ENCODE results near the gene FGR. TPM values are rescaled to one million over a fixed set of nuclear protein-coding genes. Genes with fewer than 3 reads are reported as not detected.

The FGR gene
- total and polyA plus RNA-seq, 2 of the 13 experiments (the other 11 are each of a cell fraction or from before 2014, with no cell fraction given), result not detected

GRCh38 chr1:27669876-27670275, 34.9 kb upstream of the FGR start:
- Histone ChIP-seq H3K9me3 (ENCODE audit: low read length) (no peaks in the 10 kb centered on the region), H2AFZ (ENCODE audit: low read length) (no peak overlapping the region), H3K27me3 (ENCODE audit: control insufficient read depth in 1 of 2, insufficient read depth in 2 of 2, low read length in 2 of 2) (no peaks in the 10 kb centered on the region), H3K4me3 (replicated peaks in 1 of 3; ENCODE audit: insufficient read depth in 1 of 3, low read depth in 2 of 3, low read length in 3 of 3) (no peak overlapping the region), H4K20me1 (ENCODE audit: insufficient read depth, low read length) (no peaks in the 10 kb centered on the region), H3K4me2 (ENCODE audit: low read depth, low read length) (peak overlapping the region; percentile 99; the same call in 1 of the 2 replicates), H3K4me1 (ENCODE audit: insufficient read depth, low read length) (peaks cover 40% of the 10 kb centered on the region), H3K27ac (ENCODE audit: extremely low read length, insufficient read depth, low read length) (no peak overlapping the region), H3K36me3 (replicated peaks in 1 of 2; ENCODE audit: control insufficient read depth in 1 of 2, insufficient read depth in 2 of 2, low read length in 2 of 2) (no peaks in the 10 kb centered on the region), H3K79me2 (ENCODE audit: insufficient read depth, low read length) (no peaks in the 10 kb centered on the region), H3K9ac (ENCODE audit: insufficient read depth, low read depth, low read length) (no peak overlapping the region)
- FAIRE-seq (no peak), ATAC-seq (no peak), DNase-seq (ENCODE audit: low spot score) (no peak)
- 90% methylated on average over 3 of the region's 4 CpGs for WGBS (ENCODE audit: low lambda C conversion rate)
- BruUV-seq (replicated peaks), result no TSS peak
- ChIA-PET CTCF (ENCODE audit: low intra/inter-chr PET ratio, low total read pairs) (interaction anchor here (1.7 kb wide), 1 partner anchor 50 kb away, joined by 7 read pairs; no protein-coding TSS in a partner anchor), POLR2A (interaction anchor here (0.6 to 1.0 kb wide), 4 partner anchors 9 to 103 kb away, joined by 3 to 8 read pairs (median 4); partner anchors contain the start of gene STX12)
- in situ Hi-C loops (cut with HindIII; ENCODE audit: extremely low pct_ligation_motif_present, low pct_unique_long_range_greater_than_20kb), result loop anchor here (5.0 kb wide), 1 partner anchor 52 kb away; no protein-coding TSS in a partner anchor
- intact Hi-C loops (cut with micrococcal nuclease; ENCODE audit: unreplicated experiment), result loop anchor here (5.0 to 10.0 kb wide), 3 partner anchors 102 to 275 kb away; partner anchors contain the start of genes GPR3, PPP1R8 and STX12
- TF ChIP-seq DZIP1 (CRISPR knock-in tag; IDR thresholded peaks at IDR 0.05), result no peak
- no peak for TF ChIP-seq BHLHE40 (IDR thresholded peaks at IDR 0.05; ENCODE audit: low read length)
- no peak for TF ChIP-seq SKI (IDR thresholded peaks at IDR 0.05; ENCODE audit: partially characterized antibody)
- no peak for TF ChIP-seq ZNF589 (CRISPR knock-in tag; conservative IDR thresholded peaks at IDR 0.05)
- TF ChIP-seq ERF (CRISPR knock-in tag; IDR thresholded peaks at IDR 0.05), result no peak
- TF ChIP-seq U2AF2 (IDR thresholded peaks at IDR 0.05; ENCODE audit: low read depth, low read length), result no peak
- no peak for TF ChIP-seq ZNF207 (IDR thresholded peaks at IDR 0.05; ENCODE audit: borderline replicate concordance)
- TF ChIP-seq, protein P1, sequence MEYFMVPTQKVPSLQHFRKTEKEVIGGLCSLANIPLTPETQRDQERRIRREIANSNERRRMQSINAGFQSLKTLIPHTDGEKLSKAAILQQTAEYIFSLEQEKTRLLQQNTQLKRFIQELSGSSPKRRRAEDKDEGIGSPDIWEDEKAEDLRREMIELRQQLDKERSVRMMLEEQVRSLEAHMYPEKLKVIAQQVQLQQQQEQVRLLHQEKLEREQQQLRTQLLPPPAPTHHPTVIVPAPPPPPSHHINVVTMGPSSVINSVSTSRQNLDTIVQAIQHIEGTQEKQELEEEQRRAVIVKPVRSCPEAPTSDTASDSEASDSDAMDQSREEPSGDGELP (IDR thresholded peaks at IDR 0.05; ENCODE audit: borderline replicate concordance, low read depth), result no peak
- TF ChIP-seq, protein P2, sequence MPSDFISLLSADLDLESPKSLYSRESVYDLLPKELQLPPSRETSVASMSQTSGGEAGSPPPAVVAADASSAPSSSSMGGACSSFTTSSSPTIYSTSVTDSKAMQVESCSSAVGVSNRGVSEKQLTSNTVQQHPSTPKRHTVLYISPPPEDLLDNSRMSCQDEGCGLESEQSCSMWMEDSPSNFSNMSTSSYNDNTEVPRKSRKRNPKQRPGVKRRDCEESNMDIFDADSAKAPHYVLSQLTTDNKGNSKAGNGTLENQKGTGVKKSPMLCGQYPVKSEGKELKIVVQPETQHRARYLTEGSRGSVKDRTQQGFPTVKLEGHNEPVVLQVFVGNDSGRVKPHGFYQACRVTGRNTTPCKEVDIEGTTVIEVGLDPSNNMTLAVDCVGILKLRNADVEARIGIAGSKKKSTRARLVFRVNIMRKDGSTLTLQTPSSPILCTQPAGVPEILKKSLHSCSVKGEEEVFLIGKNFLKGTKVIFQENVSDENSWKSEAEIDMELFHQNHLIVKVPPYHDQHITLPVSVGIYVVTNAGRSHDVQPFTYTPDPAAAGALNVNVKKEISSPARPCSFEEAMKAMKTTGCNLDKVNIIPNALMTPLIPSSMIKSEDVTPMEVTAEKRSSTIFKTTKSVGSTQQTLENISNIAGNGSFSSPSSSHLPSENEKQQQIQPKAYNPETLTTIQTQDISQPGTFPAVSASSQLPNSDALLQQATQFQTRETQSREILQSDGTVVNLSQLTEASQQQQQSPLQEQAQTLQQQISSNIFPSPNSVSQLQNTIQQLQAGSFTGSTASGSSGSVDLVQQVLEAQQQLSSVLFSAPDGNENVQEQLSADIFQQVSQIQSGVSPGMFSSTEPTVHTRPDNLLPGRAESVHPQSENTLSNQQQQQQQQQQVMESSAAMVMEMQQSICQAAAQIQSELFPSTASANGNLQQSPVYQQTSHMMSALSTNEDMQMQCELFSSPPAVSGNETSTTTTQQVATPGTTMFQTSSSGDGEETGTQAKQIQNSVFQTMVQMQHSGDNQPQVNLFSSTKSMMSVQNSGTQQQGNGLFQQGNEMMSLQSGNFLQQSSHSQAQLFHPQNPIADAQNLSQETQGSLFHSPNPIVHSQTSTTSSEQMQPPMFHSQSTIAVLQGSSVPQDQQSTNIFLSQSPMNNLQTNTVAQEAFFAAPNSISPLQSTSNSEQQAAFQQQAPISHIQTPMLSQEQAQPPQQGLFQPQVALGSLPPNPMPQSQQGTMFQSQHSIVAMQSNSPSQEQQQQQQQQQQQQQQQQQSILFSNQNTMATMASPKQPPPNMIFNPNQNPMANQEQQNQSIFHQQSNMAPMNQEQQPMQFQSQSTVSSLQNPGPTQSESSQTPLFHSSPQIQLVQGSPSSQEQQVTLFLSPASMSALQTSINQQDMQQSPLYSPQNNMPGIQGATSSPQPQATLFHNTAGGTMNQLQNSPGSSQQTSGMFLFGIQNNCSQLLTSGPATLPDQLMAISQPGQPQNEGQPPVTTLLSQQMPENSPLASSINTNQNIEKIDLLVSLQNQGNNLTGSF (CRISPR knock-in tag; IDR thresholded peaks at IDR 0.05), result no peak
- TF ChIP-seq, protein P3, sequence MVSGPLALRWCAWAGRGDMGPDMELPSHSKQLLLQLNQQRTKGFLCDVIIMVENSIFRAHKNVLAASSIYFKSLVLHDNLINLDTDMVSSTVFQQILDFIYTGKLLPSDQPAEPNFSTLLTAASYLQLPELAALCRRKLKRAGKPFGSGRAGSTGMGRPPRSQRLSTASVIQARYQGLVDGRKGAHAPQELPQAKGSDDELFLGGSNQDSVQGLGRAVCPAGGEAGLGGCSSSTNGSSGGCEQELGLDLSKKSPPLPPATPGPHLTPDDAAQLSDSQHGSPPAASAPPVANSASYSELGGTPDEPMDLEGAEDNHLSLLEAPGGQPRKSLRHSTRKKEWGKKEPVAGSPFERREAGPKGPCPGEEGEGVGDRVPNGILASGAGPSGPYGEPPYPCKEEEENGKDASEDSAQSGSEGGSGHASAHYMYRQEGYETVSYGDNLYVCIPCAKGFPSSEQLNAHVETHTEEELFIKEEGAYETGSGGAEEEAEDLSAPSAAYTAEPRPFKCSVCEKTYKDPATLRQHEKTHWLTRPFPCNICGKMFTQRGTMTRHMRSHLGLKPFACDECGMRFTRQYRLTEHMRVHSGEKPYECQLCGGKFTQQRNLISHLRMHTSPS (CRISPR knock-in tag; IDR thresholded peaks at IDR 0.05; ENCODE audit: low read depth), result no peak
- TF ChIP-seq KDM1A (CRISPR knock-in tag; IDR thresholded peaks at IDR 0.05), result no peak
- no peak for TF ChIP-seq ZNF737 (CRISPR knock-in tag; IDR thresholded peaks at IDR 0.05; ENCODE audit: borderline replicate concordance)
- no peak for TF ChIP-seq SMAD1 (CRISPR knock-in tag; IDR thresholded peaks at IDR 0.05; ENCODE audit: borderline replicate concordance, low read depth)
- TF ChIP-seq DRAP1 (CRISPR knock-in tag; IDR thresholded peaks at IDR 0.05), result no peak
